Measurements from ENCODE around the gene CERS4. TPM values are rescaled to one million over a fixed set of nuclear protein-coding genes. Genes with fewer than 3 reads are reported as not detected.
A peak's percentile ranks its signal among the peaks of the same experiment; 100 is the strongest.
"Not testable (repeated sequence)": the region's sequence is repeated elsewhere in the genome, so short reads cannot be mapped to it uniquely, and the experiment has no call there.

CERS4 gene
- total RNA-seq, 1 donor from 2014 or later = 65.4 TPM

- Histone ChIP-seq H3K27ac (no peak overlapping the region), H3K27me3 (no peaks in the 10 kb centered on the region), H3K4me1 (no peaks in the 10 kb centered on the region), H3K4me3 (no peak overlapping the region), H3K9me3 (no peaks in the 10 kb centered on the region), H3K36me3 (no peaks in the 10 kb centered on the region)
- TF ChIP-seq CTCF (IDR thresholded peaks at IDR 0.05) = no peak
- ATAC-seq (peak; percentile 79), DNase-seq (peak; percentile 73)
- intact Hi-C loops (cut with DNase I) = no loop called here
Observed at GRCh38 chr19:8221161-8221560, 12.0 kb downstream of the CERS4 start.

DNA sequence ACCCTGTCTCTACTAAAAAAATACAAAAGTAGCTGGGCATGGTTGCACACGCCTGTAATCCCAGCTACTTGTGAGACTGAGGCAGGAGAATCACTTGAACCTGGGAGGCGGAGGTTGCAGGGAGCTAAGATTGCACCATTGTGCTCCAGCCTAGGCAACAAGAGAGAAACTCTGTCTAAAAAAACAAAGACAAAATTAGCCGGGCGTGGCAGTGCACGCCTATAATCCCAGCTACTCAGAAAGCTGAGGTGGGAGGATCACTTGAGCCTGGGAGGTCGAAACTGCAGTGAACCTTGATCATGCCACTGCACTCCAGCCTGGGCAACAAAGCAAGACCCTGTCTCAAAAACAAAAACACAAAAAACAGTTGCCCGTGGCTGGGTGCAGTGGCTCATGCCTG, 14.3 kb downstream of the CERS4 start:
- H3K4me3 ChIP-seq; H3K36me3 ChIP-seq; H3K9me3 ChIP-seq; H3K4me1 ChIP-seq; ATAC-seq; H3K27ac ChIP-seq; DNase-seq; intact Hi-C loops (cut with DNase I); H3K27me3 ChIP-seq: not testable (repeated sequence)

GRCh38 chr19:8224394-8225145, 15.4 kb downstream of the CERS4 start:
- no peaks in the 10 kb centered on the region for H3K27me3 ChIP-seq
- no peaks in the 10 kb centered on the region for H3K36me3 ChIP-seq
- ATAC-seq (peak; percentile 36), DNase-seq (no peak)
- H3K4me3 ChIP-seq = no peak overlapping the region
- intact Hi-C loops (cut with DNase I) = no loop called here
- no peaks in the 10 kb centered on the region for H3K9me3 ChIP-seq
- no peak for TF ChIP-seq CTCF (IDR thresholded peaks at IDR 0.05)
- H3K27ac ChIP-seq = no peak overlapping the region
- H3K4me1 ChIP-seq = no peaks in the 10 kb centered on the region

- Histone ChIP-seq H3K9me3 (peaks cover 6% of the 10 kb centered on the region), H3K4me3 (no peak overlapping the region), H3K4me1 (no peaks in the 10 kb centered on the region), H3K36me3 (no peaks in the 10 kb centered on the region), H3K27ac (no peak overlapping the region), H3K27me3 (no peaks in the 10 kb centered on the region)
- intact Hi-C loops (cut with DNase I) = no loop called here
- no peak for DNase-seq
- no peak for ATAC-seq
- no peak for TF ChIP-seq CTCF (IDR thresholded peaks at IDR 0.05)
Observed at GRCh38 chr19:8231073-8231604, 22.0 kb downstream of the CERS4 start.

DNA sequence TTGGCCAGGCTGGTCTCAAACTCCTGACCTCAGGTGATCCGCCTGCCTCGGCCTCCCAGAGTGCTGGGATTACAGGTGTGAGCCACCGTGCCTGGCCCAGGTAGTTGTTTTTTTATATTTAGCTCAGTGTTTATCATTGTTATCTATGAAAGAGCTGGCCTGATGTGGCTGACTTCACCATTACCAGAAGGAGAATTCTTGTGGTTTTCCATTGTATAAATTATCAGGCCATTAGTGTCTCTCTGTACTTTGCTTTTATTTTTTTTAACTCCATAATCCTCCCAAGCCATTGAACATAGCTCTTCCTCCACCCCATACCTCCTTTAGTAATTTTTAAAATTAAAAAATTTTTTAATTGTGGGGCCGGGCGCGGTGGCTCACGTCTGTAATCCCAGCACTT, 24.2 kb downstream of the CERS4 start:
- no peak for TF ChIP-seq CTCF (IDR thresholded peaks at IDR 0.05)
- peaks cover 6% of the 10 kb centered on the region for H3K9me3 ChIP-seq
- no peak overlapping the region for H3K4me3 ChIP-seq
- H3K27me3 ChIP-seq = no peaks in the 10 kb centered on the region
- H3K36me3 ChIP-seq = no peaks in the 10 kb centered on the region
- intact Hi-C loops (cut with DNase I) = no loop called here
- DNase-seq (no peak), ATAC-seq (no peak)
- H3K27ac ChIP-seq = no peak overlapping the region
- H3K4me1 ChIP-seq = no peaks in the 10 kb centered on the region

DNA sequence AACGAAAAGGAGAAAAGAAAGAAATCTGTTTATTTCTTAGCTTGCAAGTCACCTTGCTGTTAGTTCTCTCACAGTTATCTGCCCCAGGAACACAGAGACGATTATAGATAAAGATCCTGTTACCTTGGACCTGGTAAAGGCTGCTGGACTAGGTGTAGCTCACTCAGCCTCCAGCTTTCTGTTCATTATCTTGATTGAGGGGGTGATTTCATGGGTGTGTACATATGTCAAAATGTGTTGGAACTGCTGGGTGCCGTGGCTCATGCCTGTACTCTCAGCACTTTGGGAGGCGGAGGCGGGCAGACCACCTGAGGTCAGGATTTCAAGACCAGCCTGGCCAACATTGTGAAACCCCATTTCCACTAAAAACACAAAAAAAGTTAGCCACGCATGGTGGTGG, 27.9 kb downstream of the CERS4 start:
- H3K9me3 ChIP-seq = no peaks in the 10 kb centered on the region
- intact Hi-C loops (cut with DNase I) = no loop called here
- H3K27ac ChIP-seq = no peak overlapping the region
- no peaks in the 10 kb centered on the region for H3K27me3 ChIP-seq
- no peaks in the 10 kb centered on the region for H3K36me3 ChIP-seq
- TF ChIP-seq CTCF (IDR thresholded peaks at IDR 0.05) = no peak
- H3K4me3 ChIP-seq = no peak overlapping the region
- no peak for ATAC-seq
- H3K4me1 ChIP-seq = peaks cover 22% of the 10 kb centered on the region
- DNase-seq = no peak

Measured in upper lobe of right lung (tissue), 1 donor.